GM12875 (cell line): Measurements from ENCODE around the gene SORCS2.

Source experiments
- H3K4me3 ChIP-seq: one replicate; pipeline ENCODE4 v1.5.1; 2011; ENCODE audit warnings: low read depth, low read length, control low read depth
- CTCF ChIP-seq: IDR thresholded peaks from 2 replicates; pipeline ENCODE4 v1.5.1; 2011; ENCODE audit warnings: low read depth, mild to moderate bottlenecking, control low read depth, inconsistent platforms, low read length, moderate library complexity, borderline replicate concordance; ENCODE audit not compliant: insufficient read depth

Gene SORCS2

GRCh38 chr4:7351014-7351413, 158.7 kb downstream of the SORCS2 start:
- H3K4me3 ChIP-seq = no peak overlapping the region
- no peak for TF ChIP-seq CTCF

- no peak overlapping the region for H3K4me3 ChIP-seq
- TF ChIP-seq CTCF = no peak
Observed at GRCh38 chr4:7352486-7352885, 160.1 kb downstream of the SORCS2 start.

GRCh38 chr4:7353046-7353790, 160.9 kb downstream of the SORCS2 start:
- no peak for TF ChIP-seq CTCF
- H3K4me3 ChIP-seq = no peak overlapping the region

DNA sequence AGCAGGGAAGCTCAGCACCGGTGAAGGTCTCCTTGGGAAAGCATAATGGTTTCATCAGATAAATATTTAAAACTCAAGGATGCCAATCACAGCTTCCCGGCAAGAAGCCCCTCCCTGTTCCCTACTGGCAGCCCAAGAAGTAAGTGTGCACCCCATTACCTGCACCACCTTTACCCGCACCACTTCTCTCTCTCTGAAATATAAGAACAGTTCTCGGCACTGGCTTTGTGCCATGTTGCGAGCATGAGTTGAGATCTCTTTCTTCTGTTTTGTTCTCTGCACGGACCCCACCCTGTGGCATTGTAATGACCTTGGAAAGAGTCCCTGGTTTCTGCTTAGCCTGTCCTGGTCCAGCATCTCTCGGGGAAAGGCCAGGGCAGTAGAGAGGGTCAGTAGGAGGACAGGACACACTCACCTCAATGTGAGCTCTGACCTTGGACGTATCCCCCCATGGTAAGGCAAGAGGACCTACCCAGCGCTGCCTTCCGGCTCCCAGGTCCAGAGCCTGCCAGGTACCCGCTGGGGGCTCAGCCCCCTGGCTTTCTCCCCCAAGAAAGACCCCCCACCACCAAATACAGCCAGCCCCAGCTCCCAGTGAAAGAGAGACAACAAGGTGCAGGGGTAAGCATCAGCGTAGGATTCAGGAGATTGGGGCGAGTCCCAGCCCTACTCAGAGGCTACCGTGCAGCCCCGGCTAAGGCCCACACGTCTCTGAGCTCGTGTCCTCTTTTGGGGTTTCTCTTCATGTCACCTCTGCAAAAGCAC, 161.7 kb downstream of the SORCS2 start:
- no peak for TF ChIP-seq CTCF
- no peak overlapping the region for H3K4me3 ChIP-seq

GRCh38 chr4:7354927-7355326, 162.6 kb downstream of the SORCS2 start:
- H3K4me3 ChIP-seq = no peak overlapping the region
- TF ChIP-seq CTCF = no peak

GRCh38 chr4:7355795-7356194, 163.5 kb downstream of the SORCS2 start:
- no peak for TF ChIP-seq CTCF
- no peak overlapping the region for H3K4me3 ChIP-seq
